ENCODE results near the gene SNX4. TPM values are rescaled to one million over a fixed set of nuclear protein-coding genes. Genes with fewer than 3 reads are reported as not detected.

SNX4 gene
- total and polyA plus RNA-seq, 2 donors: 27.3 to 46.6 TPM

DNA sequence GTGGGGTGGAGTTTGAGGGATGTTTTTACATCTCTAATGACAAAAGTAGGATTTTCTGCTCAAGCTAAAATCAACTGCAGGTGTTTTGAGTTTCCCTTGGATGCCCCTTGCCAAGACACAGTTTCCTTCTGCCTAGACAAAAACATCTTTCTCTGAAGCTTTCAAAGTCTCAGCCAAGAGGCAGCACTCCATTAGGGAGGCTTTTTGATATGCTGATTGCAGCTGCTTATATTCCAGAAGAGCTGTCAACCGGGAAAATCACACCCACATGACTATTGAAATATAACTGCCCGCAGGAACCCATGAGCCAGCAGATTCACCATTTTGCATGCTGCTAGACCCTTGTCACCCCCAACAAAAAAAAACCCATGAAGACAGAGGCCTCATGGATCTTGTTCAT, 117.4 kb downstream of the SNX4 start:
- 94% methylated on average over 2 of the region's 2 CpGs for WGBS
- Histone ChIP-seq H3K36me3 (ENCODE audit: control insufficient read depth in 2 of 2, insufficient read depth in 2 of 2, low read length in 1 of 2) (no peaks in the 10 kb centered on the region), H3K27ac (ENCODE audit: low read depth in 1 of 2, low read length in 1 of 2) (no peak overlapping the region), H3K27me3 (ENCODE audit: control insufficient read depth in 2 of 2, insufficient read depth in 1 of 2, low read length in 1 of 2) (peaks cover 0 to 1% of the 10 kb centered on the region in 2 donors), H3K4me3 (ENCODE audit: low read length in 2 of 2) (no peak overlapping the region), H3K9me3 (ENCODE audit: control insufficient read depth in 2 of 2, insufficient read depth in 1 of 2, low read length in 1 of 2) (no peaks in the 10 kb centered on the region), H3K4me1 (ENCODE audit: control insufficient read depth in 2 of 2, insufficient read depth in 2 of 2, low read length in 2 of 2) (no peaks in the 10 kb centered on the region)
- no peak for DNase-seq (ENCODE audit: low read depth in 6 of 9, low spot score in 9 of 9)

DNA sequence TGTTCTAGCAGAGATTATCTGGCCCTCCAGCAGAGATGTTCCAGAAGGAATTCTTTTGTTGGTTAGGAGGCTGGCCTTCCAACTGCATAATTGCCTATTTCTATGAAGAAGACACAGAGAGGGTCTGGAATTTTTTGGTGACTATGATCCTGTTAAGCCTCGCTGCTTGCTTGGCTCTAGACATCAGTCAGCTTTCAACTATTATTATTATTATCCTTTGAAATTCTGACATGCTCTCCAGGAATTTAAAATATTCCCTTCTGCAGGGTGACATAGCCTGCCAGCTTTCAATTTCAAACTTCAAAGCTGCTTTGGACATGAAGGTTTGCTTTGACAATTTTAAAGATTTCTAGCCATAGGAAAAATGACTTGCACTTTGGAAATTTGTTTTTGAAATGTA, 118.6 kb downstream of the SNX4 start:
- Histone ChIP-seq H3K27ac (ENCODE audit: low read depth in 1 of 2, low read length in 1 of 2) (no peak overlapping the region), H3K4me1 (ENCODE audit: control insufficient read depth in 2 of 2, insufficient read depth in 2 of 2, low read length in 2 of 2) (no peaks in the 10 kb centered on the region), H3K9me3 (ENCODE audit: control insufficient read depth in 2 of 2, insufficient read depth in 1 of 2, low read length in 1 of 2) (no peaks in the 10 kb centered on the region), H3K4me3 (ENCODE audit: low read length in 2 of 2) (no peak overlapping the region), H3K36me3 (ENCODE audit: control insufficient read depth in 2 of 2, insufficient read depth in 2 of 2, low read length in 1 of 2) (no peaks in the 10 kb centered on the region), H3K27me3 (ENCODE audit: control insufficient read depth in 2 of 2, insufficient read depth in 1 of 2, low read length in 1 of 2) (peaks cover 0 to 5% of the 10 kb centered on the region in 2 donors)
- 90% methylated on average over 1 of the region's 1 CpG for WGBS
- DNase-seq (ENCODE audit: low read depth in 6 of 9, low spot score in 9 of 9): no peak

GRCh38 chr3:125398952-125399351, 121.0 kb downstream of the SNX4 start:
- H3K4me3 ChIP-seq (ENCODE audit: low read length in 2 of 2): no peak overlapping the region
- no peaks in the 10 kb centered on the region for H3K4me1 ChIP-seq (ENCODE audit: control insufficient read depth in 2 of 2, insufficient read depth in 2 of 2, low read length in 2 of 2)
- 60% methylated on average over 1 of the region's 1 CpG for WGBS
- H3K36me3 ChIP-seq (ENCODE audit: control insufficient read depth in 2 of 2, insufficient read depth in 2 of 2, low read length in 1 of 2): no peaks in the 10 kb centered on the region
- H3K27ac ChIP-seq (ENCODE audit: low read depth in 1 of 2, low read length in 1 of 2): no peak overlapping the region
- peaks cover 0 to 5% of the 10 kb centered on the region in 2 donors for H3K27me3 ChIP-seq (ENCODE audit: control insufficient read depth in 2 of 2, insufficient read depth in 1 of 2, low read length in 1 of 2)
- H3K9me3 ChIP-seq (ENCODE audit: control insufficient read depth in 2 of 2, insufficient read depth in 1 of 2, low read length in 1 of 2): no peaks in the 10 kb centered on the region
- DNase-seq (ENCODE audit: low read depth in 6 of 9, low spot score in 9 of 9): no peak

Other genes starting within 250 kb of the SNX4 start
- 34.2 TPM for gene ZNF148, start 144.9 kb downstream of the SNX4 start, total RNA-seq
- gene ZNF148, start 144.9 kb downstream of the SNX4 start, polyA plus RNA-seq: 7.6 TPM
- gene OSBPL11, start 75.3 kb upstream of the SNX4 start, total RNA-seq: 11.6 TPM
- 10.9 TPM for gene OSBPL11, start 75.3 kb upstream of the SNX4 start, polyA plus RNA-seq

Measured in thymus (tissue), 11 donors.